Activated T-cell treated with anti-CD3 and anti-CD28 coated beads for 48 hours (primary cell): Measurements from ENCODE around the gene CTIF.

ENCODE experiments used
- DNase-seq: peaks from one replicate; pipeline ENCODE4 v3.0.0-alpha.2; 2020; ENCODE audit warnings: low read depth

The CTIF gene

GRCh38 chr18:48851599-48851960 is 312.7 kb downstream of the CTIF start:
- DNase-seq: no peak

DNA sequence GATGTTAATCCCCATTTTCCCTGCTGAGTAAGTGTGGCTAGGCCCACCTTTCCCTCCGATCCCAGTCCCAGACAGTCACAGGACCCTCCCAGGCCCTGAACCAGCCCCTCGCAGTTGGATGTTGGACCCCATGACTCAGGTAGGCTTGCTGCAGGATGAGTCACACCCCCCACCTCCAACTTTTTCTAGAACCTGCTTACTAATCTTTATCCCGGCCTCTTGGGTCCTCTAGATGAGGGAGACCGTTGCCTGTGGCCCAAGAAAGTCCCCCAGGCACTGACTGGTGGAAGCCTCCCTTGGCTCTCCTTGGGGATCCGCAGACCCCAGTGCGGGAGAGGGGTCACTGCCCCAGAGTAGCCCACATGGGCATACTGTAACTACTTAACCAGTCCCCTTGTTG is 313.5 kb downstream of the CTIF start:
- no peak for DNase-seq

- no peak for DNase-seq
These were observed 314.0 kb downstream of the CTIF start for GRCh38 chr18:48852794-48853193.

DNA sequence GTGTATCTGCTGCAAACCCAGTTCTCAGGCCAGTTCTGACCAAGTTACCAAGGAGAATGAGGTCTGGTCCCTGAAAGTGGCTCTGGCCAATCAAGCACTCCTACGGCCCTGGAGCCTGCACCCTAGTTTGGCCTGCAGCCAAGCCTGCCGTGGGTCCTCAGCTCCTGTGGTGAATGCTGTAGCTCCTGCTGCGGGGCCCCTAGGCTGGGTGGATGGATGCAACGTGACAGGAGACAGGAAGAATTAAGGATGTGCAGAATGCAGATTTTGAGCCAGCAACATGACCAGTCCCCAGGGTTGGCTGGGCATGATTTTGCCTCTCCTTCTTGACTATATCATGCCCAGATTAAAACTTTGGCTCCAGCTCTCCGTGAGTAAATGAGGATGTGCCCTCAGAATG is 314.8 kb downstream of the CTIF start:
- DNase-seq: no peak

- DNase-seq: no peak
These were observed 315.9 kb downstream of the CTIF start for GRCh38 chr18:48854780-48855179.

- DNase-seq: no peak
These were observed 316.9 kb downstream of the CTIF start for GRCh38 chr18:48855422-48856377.

DNA sequence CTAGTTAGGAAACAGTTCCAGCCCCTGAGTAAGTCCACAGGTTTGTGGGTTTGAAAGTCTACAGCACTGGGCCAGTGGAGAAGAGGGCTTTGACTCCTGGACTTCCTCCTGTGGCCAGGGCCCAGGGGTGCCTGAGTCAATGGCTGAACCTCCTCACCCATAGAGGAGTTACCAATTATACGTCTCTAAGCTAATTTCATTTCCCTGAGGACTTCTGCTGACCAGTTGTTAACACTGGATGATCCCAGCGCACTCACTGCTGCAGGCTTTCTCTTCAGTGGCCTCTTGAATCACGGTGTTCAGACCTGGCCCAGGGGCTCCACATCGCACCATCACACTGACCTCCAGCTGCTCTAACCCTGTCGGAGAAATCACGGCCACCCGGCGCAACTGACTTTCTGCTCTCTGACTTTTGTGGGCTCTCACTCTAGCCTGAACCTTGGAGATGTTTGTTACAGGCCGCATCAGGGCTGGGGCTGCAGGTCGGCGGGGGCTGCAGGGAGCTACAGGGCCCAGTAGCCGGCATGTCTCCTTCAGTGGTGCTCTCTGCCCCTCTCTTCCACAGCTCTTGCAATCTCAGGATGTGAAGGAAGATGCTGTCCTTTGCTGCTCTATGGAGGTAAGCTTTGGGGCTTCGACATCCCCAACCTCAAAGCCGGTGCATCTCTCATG is 318.3 kb downstream of the CTIF start:
- DNase-seq: no peak

GRCh38 chr18:48858676-48859075 is 319.8 kb downstream of the CTIF start:
- DNase-seq: no peak

GRCh38 chr18:48859311-48860268 is 320.8 kb downstream of the CTIF start:
- DNase-seq: no peak

GRCh38 chr18:48860269-48861180 is 321.7 kb downstream of the CTIF start:
- DNase-seq: no peak

DNA sequence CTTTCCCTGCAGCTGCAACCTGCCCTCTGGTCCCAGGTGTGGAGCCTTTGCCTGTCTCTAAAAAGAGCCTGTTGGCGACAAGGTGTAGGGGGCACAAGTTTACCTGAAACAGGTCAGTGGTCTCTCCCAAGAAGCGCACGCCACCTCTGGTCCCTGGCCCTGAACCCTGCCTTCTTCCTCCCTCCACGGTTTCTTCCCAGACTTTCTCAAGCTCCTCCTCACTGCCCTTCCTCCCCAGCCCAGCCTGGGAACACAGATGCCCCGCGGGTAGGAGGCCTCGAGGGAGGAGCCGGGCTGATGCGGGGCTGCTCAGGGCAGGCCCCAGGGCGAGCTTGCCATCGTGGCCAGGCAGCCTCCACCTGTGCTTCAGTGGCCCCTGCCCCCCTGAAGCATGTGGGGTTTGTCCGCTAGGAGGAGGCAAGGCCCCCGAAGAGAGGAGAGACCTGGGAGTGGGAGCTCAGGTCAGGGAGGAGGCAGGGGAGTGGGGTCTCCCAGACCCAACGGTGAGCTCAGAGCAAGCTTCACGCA is 322.4 kb downstream of the CTIF start:
- DNase-seq: no peak

DNA sequence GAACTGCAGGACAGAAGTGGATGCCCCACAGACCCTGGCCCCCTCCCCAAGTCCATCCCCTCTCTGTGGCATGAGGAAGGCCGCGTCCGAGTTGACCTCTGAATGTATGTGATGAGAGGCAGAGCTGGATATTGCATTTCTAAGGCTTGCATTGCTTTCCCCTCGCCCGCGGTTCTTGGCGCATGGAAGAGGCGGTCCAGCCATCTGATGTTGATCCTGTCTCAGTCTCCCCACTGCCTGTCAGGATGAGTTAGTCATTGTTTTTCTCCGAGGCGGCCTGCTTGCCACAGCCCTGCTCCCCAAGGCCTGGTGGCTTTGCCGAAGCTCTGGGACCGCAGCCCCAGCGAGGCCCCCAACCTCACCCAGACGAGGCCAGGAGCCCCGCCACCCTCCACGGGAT is 323.3 kb downstream of the CTIF start:
- no peak for DNase-seq

DNA sequence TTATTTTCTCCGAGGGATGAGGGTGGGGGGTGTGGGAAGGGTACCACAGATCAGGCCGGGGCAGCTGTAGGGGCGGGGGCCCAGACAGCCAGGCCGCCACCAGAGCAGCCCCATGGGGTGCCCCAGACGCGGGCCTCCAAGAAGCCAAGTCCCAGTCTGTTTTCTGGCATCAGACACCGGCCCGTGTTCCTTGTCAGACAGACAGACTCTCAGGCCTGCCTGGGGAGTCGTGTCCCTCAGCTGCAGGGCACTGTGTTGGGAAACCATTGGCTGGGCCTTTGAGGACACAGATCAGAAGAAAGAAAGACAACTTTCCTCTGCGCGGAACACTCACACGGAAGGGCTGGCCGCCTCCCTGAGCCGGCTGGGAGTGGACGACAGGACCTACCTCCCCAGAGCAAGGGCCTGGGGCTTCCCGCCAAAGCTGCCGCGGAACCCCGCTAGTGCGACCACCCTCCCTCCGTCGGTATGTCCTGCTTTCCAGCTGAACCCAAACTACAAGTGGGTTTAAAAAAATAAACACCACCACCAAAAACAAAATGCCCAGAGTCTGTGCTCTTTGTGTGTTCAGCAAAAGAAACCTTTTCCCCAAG is 323.9 kb downstream of the CTIF start:
- no peak for DNase-seq

GRCh38 chr18:48863432-48864065 is 324.7 kb downstream of the CTIF start:
- no peak for DNase-seq

- DNase-seq: no peak
These were observed 326.0 kb downstream of the CTIF start for GRCh38 chr18:48864876-48865275.

GRCh38 chr18:48866028-48866733 is 327.4 kb downstream of the CTIF start:
- no peak for DNase-seq

GRCh38 chr18:48866856-48867255 is 328.0 kb downstream of the CTIF start:
- no peak for DNase-seq

DNA sequence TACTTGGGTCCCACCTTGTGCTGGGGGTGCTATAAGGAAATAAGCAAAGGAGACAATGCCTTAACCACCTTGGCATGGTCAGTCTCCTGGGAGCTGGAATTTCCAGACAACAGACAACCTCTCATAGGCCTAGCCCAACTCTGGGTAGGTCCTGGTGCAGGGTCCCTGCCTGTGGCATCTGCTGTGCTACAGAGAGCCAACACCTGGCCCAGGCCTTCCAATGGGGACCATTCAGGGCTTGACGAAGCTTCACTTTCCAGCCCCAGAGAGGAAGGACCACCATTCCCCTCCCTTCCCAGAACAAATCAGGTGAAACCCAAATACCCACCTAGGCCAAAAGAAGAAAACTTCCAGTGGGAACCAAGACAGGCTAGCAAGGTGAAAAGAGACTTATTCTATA is 329.1 kb downstream of the CTIF start:
- no peak for DNase-seq
